SU-DHL-6 (cell line): ENCODE data around the gene ACVR2A.

ENCODE experiments used
- H2AFZ ChIP-seq: fragments of 200-600 bp; sonication (generic); 2 replicates; pipeline ENCODE4 v1.6.1; 2014; ENCODE audit warnings: low read depth, mild to moderate bottlenecking, moderate library complexity, mixed read lengths, antibody characterized with exemption, low read length; ENCODE audit not compliant: severe bottlenecking
- H3F3A ChIP-seq: fragments of 200-600 bp; shearing (Covaris generic); 2 replicates; pipeline ENCODE4 v1.6.0; 2016; ENCODE audit warnings: antibody characterized with exemption, mild to moderate bottlenecking; ENCODE audit not compliant: insufficient read depth
- H3K27ac ChIP-seq: fragments of 200-600 bp; sonication (generic); 2 replicates; pipeline ENCODE4 v1.5.1; 2016; ENCODE audit warnings: low read depth, mild to moderate bottlenecking, low read length, moderate library complexity, mixed read lengths
- H3K27me3 ChIP-seq: fragments of 200-600 bp; sonication (generic), shearing (Covaris generic); 2 replicates; pipeline ENCODE4 v1.6.0; 2014; ENCODE audit warnings: mild to moderate bottlenecking, low read length
- H3K36me3 ChIP-seq: fragments of 200-600 bp; sonication (generic); 2 replicates; pipeline ENCODE4 v1.6.1; 2014; ENCODE audit warnings: mild to moderate bottlenecking, low read length, mixed read lengths
- H3K4me2 ChIP-seq: fragments of 300-600, 200-600 bp; shearing (Covaris generic), sonication (generic); 2 replicates; pipeline ENCODE4 v1.6.0; 2014; ENCODE audit warnings: low read length, low read depth, mild to moderate bottlenecking; ENCODE audit not compliant: poor library complexity, severe bottlenecking
- H3K4me3 ChIP-seq: fragments of 200-600 bp; sonication (generic); 2 replicates; pipeline ENCODE4 v1.5.1; 2014; ENCODE audit warnings: antibody characterized with exemption, low read length, mild to moderate bottlenecking, mixed read lengths; ENCODE audit not compliant: insufficient read depth, poor library complexity, severe bottlenecking
- H3K79me2 ChIP-seq: fragments of 200-600 bp; sonication (generic); 2 replicates; pipeline ENCODE4 v1.6.1; 2014; ENCODE audit warnings: mild to moderate bottlenecking, low read length, moderate library complexity; ENCODE audit not compliant: insufficient read depth
- H3K9ac ChIP-seq: fragments of 200-600 bp; sonication (generic); 2 replicates; pipeline ENCODE4 v1.7.0; 2014; ENCODE audit warnings: mild to moderate bottlenecking, low read length
- H3K9me2 ChIP-seq: fragments of 200-600 bp; sonication (generic); replicated peaks from 2 replicates; pipeline ENCODE4 v1.6.1; 2014; ENCODE audit warnings: low read length; ENCODE audit not compliant: insufficient read depth
- H3K9me3 ChIP-seq: fragments of 200-600 bp; sonication (generic); 2 replicates; pipeline ENCODE4 v1.6.1; 2014; ENCODE audit warnings: low read length, mixed read lengths; ENCODE audit not compliant: insufficient read depth
- H4K20me1 ChIP-seq: fragments of 200-600 bp; sonication (generic); 2 replicates; pipeline ENCODE4 v1.6.1; 2014; ENCODE audit warnings: low read depth, mild to moderate bottlenecking, antibody characterized with exemption, low read length, moderate library complexity, mixed read lengths
- EZH2phosphoT487 ChIP-seq: fragments of 200-600 bp; sonication (generic), shearing (Covaris generic); conservative IDR thresholded peaks from 2 replicates; pipeline ENCODE4 v1.6.1; 2018; ENCODE audit warnings: mild to moderate bottlenecking, antibody characterized with exemption, low read length, moderate library complexity, mixed read lengths
- TF ChIP-seq, protein P1 (sequence below): fragments of 200-600 bp; sonication (generic); IDR thresholded peaks from one replicate; pipeline ENCODE4 v1.5.1; 2017; ENCODE audit warnings: antibody characterized with exemption, mild to moderate bottlenecking, low read length, moderate library complexity; ENCODE audit not compliant: insufficient read depth, poor library complexity, severe bottlenecking

The ACVR2A gene

DNA sequence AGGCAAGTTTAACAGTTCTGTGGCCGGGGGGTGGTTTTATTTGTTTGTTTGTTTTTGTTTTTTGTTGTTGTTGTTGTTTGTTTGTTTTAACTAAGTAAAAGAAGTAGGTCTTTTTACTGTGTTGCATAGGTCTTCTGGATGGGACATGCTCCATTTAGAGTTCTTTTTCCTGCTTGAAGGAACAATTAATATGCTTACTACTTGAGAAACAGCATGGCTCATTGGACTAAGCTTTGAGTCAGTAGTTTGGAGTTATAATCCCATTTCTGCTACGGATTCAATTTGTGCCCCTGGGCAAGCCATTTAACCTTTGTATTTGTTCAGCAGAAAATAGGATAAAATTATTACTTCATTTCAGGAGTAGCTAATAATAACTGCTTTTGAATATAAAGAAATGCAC is 8.7 kb upstream of the ACVR2A start:
- Histone ChIP-seq H3K27me3 (0 out of 2 replicates have a peak, but pooled peaks cover 4% of the 10 kb centered on the region), H3F3A (no peaks in the 10 kb centered on the region), H3K4me2 (no peak overlapping the region), H3K9me3 (no peaks in the 10 kb centered on the region), H3K9ac (no peak overlapping the region), H3K79me2 (no peaks in the 10 kb centered on the region), H3K27ac (no peak overlapping the region), H4K20me1 (no peaks in the 10 kb centered on the region), H3K9me2 (no peaks in the 10 kb centered on the region), H2AFZ (no peak overlapping the region), H3K36me3 (no peaks in the 10 kb centered on the region), H3K4me3 (no peak overlapping the region)
- TF ChIP-seq EZH2phosphoT487, result no peak
- TF ChIP-seq, protein P1, sequence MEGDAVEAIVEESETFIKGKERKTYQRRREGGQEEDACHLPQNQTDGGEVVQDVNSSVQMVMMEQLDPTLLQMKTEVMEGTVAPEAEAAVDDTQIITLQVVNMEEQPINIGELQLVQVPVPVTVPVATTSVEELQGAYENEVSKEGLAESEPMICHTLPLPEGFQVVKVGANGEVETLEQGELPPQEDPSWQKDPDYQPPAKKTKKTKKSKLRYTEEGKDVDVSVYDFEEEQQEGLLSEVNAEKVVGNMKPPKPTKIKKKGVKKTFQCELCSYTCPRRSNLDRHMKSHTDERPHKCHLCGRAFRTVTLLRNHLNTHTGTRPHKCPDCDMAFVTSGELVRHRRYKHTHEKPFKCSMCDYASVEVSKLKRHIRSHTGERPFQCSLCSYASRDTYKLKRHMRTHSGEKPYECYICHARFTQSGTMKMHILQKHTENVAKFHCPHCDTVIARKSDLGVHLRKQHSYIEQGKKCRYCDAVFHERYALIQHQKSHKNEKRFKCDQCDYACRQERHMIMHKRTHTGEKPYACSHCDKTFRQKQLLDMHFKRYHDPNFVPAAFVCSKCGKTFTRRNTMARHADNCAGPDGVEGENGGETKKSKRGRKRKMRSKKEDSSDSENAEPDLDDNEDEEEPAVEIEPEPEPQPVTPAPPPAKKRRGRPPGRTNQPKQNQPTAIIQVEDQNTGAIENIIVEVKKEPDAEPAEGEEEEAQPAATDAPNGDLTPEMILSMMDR, result no peak

DNA sequence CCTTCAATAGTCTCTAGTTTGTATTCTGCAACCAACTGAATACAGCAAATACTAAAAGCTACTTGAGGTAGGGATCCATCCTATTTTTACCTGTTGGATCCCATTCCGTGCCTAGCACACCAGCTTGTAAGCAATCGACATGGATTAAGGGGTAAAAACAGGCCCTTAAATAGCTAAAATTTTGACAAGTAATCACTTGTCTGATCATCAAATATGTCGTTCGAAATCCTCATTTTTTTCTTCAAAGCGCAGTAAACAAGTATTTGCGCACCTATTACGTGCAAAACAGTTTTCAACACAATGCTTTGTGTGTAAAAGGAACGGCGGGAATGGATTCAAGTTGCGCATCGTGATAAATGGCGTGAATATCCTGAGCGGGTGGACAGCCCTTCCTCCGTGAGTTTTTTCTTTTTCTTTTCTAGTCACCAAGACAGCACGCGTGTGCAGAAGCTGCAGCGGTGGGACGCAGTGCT is 1.4 kb upstream of the ACVR2A start:
- no peak overlapping the region for H3K27ac ChIP-seq
- no peaks in the 10 kb centered on the region for H3K79me2 ChIP-seq

DNA sequence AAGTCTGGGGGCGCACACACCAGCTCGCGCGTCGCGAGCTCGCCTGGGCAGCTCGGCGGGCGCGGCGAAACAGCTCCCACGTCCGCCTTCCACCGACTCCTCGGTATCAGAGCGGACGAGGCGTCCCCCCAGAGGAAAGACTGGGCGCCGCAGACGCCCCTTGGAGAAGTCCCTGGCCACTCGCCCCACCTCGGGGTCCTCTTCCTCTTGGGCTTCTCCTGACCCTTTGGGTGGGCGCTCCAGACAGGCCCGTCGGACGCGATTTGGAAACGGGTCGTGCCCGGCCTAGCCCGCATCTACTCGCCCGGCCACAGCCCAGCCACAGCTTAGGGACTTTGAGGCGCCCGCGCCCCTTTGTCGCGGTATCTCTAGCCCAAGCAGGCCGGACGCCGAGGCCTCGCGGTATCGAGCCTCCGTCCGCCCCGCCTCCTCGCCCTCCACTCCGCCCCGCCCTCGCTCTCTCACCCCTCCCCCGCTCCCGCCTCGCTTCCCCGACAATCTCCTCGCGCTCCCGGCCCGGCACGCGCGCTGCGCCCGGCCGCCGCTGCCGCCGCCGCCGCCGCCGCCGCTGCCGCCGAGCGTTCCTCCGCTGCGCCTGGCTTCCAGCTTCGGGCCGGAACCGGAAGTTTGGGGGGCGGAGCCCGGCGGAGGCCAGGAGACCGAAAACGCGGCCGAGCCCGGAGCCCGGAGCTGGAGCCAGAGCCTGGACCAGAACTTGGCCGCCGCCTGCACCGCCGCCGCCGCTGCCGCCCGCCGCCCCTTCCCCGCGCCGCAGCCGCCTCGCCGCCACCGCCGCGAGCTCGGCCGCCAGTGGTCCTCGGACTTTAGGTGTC is 749 bp upstream of the ACVR2A start:
- H3K9ac ChIP-seq, result peak overlapping the region; percentile 65
- H3K36me3 ChIP-seq, result no peaks in the 10 kb centered on the region
- peak overlapping the region; percentile 89 for H3K4me2 ChIP-seq
- no peak for TF ChIP-seq EZH2phosphoT487
- TF ChIP-seq, protein P1, result no peak
- H3K27me3 ChIP-seq, result no peaks in the 10 kb centered on the region
- H3F3A ChIP-seq, result peaks cover 13% of the 10 kb centered on the region; the same call in 1 of the 2 replicates
- H3K9me3 ChIP-seq, result no peaks in the 10 kb centered on the region
- no peaks in the 10 kb centered on the region for H3K9me2 ChIP-seq
- peak overlapping the region; percentile 96 for H2AFZ ChIP-seq
- peak overlapping the region; percentile 39; the same call in 1 of the 2 replicates for H3K27ac ChIP-seq
- peaks cover 6% of the 10 kb centered on the region for H4K20me1 ChIP-seq
- no peaks in the 10 kb centered on the region for H3K79me2 ChIP-seq
- H3K4me3 ChIP-seq, result peak overlapping the region; percentile 80

More for the DNA sequence above, 1.4 kb upstream of the ACVR2A start:
- Histone ChIP-seq H3K4me2 (peak overlapping the region; percentile 63), H4K20me1 (peaks cover 6% of the 10 kb centered on the region), H3F3A (peaks cover 13% of the 10 kb centered on the region; the same call in 1 of the 2 replicates), H3K4me3 (peak overlapping the region; percentile 61), H3K9me2 (no peaks in the 10 kb centered on the region), H3K9me3 (no peaks in the 10 kb centered on the region), H2AFZ (peak overlapping the region; percentile 69), H3K36me3 (no peaks in the 10 kb centered on the region), H3K27me3 (no peaks in the 10 kb centered on the region), H3K9ac (peak overlapping the region; percentile 65)
- no peak for TF ChIP-seq EZH2phosphoT487
- TF ChIP-seq, protein P1, result no peak
